LNCaP clone FGC (cell line): Measurements from ENCODE around the gene FAM234A.

Source experiments
- DNase-seq: peaks from one replicate; pipeline ENCODE4 v3.0.0-alpha.2; 2011; ENCODE audit warnings: low read depth
- H3K4me3 ChIP-seq: 2 replicates; pipeline ENCODE4 v1.5.1; 2011; ENCODE audit warnings: mild to moderate bottlenecking, low read depth, low read length, control low read depth
- CTCF ChIP-seq: IDR thresholded peaks from 2 replicates; pipeline ENCODE4 v1.5.1; 2012; ENCODE audit warnings: mild to moderate bottlenecking; ENCODE audit not compliant: control insufficient read depth, insufficient read depth; ENCODE audit errors: extremely low read depth

Gene FAM234A

GRCh38 chr16:239948-240277 lies 5.3 kb downstream of the FAM234A start:
- TF ChIP-seq CTCF = no peak
- no peak for DNase-seq
- no peak overlapping the region for H3K4me3 ChIP-seq

- DNase-seq = no peak
- H3K4me3 ChIP-seq = no peak overlapping the region
- TF ChIP-seq CTCF = no peak
Measured at GRCh38 chr16:240559-240958, 5.9 kb downstream of the FAM234A start.

- no peak overlapping the region for H3K4me3 ChIP-seq
- no peak for TF ChIP-seq CTCF
- no peak for DNase-seq
Measured at GRCh38 chr16:242281-242680, 7.7 kb downstream of the FAM234A start.

GRCh38 chr16:243348-243747 lies 8.7 kb downstream of the FAM234A start:
- no peak for DNase-seq
- TF ChIP-seq CTCF = no peak
- H3K4me3 ChIP-seq = no peak overlapping the region

- DNase-seq = no peak
- H3K4me3 ChIP-seq = no peak overlapping the region
- no peak for TF ChIP-seq CTCF
Measured at GRCh38 chr16:245105-245504, 10.5 kb downstream of the FAM234A start.

GRCh38 chr16:247027-247426 lies 12.4 kb downstream of the FAM234A start:
- no peak overlapping the region for H3K4me3 ChIP-seq
- TF ChIP-seq CTCF = no peak
- DNase-seq = no peak

- no peak for DNase-seq
- no peak for TF ChIP-seq CTCF
- no peak overlapping the region for H3K4me3 ChIP-seq
Measured at GRCh38 chr16:249431-249830, 14.8 kb downstream of the FAM234A start.
